GM23248 (cell line): ENCODE data around the gene NCSTN. TPM values are rescaled to one million over a fixed set of nuclear protein-coding genes. Genes with fewer than 3 reads are reported as not detected.

ENCODE experiments used
- DNase-seq: peaks from one replicate; pipeline ENCODE4 v3.0.0-alpha.2; 2015
- H2AFZ ChIP-seq: fragments of 200-600 bp; sonication (generic); 2 replicates; pipeline ENCODE4 v1.6.1; 2016; ENCODE audit warnings: antibody characterized with exemption
- H3F3A ChIP-seq: fragments of 200-600 bp; sonication (generic); 2 replicates; pipeline ENCODE4 v1.6.1; 2016; ENCODE audit warnings: mild to moderate bottlenecking, antibody characterized with exemption, mixed run types; ENCODE audit not compliant: insufficient read depth
- H3K27ac ChIP-seq: fragments of 200-600 bp; sonication (generic); 2 replicates; pipeline ENCODE4 v1.5.1; 2016; ENCODE audit warnings: mild to moderate bottlenecking
- H3K27me3 ChIP-seq: fragments of 200-600 bp; sonication (generic); replicated peaks from 2 replicates; pipeline ENCODE4 v1.6.1; 2016; ENCODE audit warnings: mild to moderate bottlenecking; ENCODE audit not compliant: insufficient read depth
- H3K36me3 ChIP-seq: fragments of 200-600 bp; sonication (generic); 2 replicates; pipeline ENCODE4 v1.6.1; 2016; ENCODE audit warnings: low read depth, mild to moderate bottlenecking
- H3K4me1 ChIP-seq: fragments of 200-600 bp; sonication (generic); 2 replicates; pipeline ENCODE4 v1.6.1; 2016; ENCODE audit warnings: mild to moderate bottlenecking; ENCODE audit not compliant: insufficient read depth
- H3K4me2 ChIP-seq: fragments of 200-600 bp; sonication (generic); one replicate; pipeline ENCODE4 v1.6.1; 2016; ENCODE audit warnings: mild to moderate bottlenecking; ENCODE audit not compliant: unreplicated experiment
- H3K4me3 ChIP-seq: fragments of 200-600 bp; sonication (generic); 2 replicates; pipeline ENCODE4 v1.5.1; 2016; ENCODE audit warnings: mild to moderate bottlenecking
- H3K79me2 ChIP-seq: fragments of 200-600 bp; sonication (generic); 2 replicates; pipeline ENCODE4 v1.6.1; 2016; ENCODE audit warnings: mild to moderate bottlenecking; ENCODE audit not compliant: insufficient read depth
- H3K9ac ChIP-seq: fragments of 200-600 bp; sonication (generic); 2 replicates; pipeline ENCODE4 v1.6.1; 2016; ENCODE audit warnings: mild to moderate bottlenecking
- H3K9me2 ChIP-seq: fragments of 200-600 bp; sonication (generic); 2 replicates; pipeline ENCODE4 v1.6.1; 2016; ENCODE audit warnings: mixed run types, mild to moderate bottlenecking, moderate library complexity; ENCODE audit not compliant: insufficient read depth
- H3K9me3 ChIP-seq: fragments of 200-600 bp; sonication (generic); one replicate; pipeline ENCODE4 v1.6.1; 2017; ENCODE audit warnings: low read depth
- H4K20me1 ChIP-seq: fragments of 200-600 bp; sonication (generic); 2 replicates; pipeline ENCODE4 v1.6.0; 2016; ENCODE audit not compliant: insufficient read depth
- EZH2 ChIP-seq: fragments of 200-600 bp; sonication (generic); IDR thresholded peaks from 2 replicates; pipeline ENCODE4 v1.6.1; 2018; ENCODE audit warnings: antibody characterized with exemption, mild to moderate bottlenecking; ENCODE audit not compliant: insufficient read depth, poor library complexity, severe bottlenecking
- EZH2phosphoT487 ChIP-seq: fragments of 200-600 bp; sonication (generic); IDR thresholded peaks from 2 replicates; pipeline ENCODE4 v1.6.1; 2018; ENCODE audit warnings: antibody characterized with exemption, moderate library complexity, mild to moderate bottlenecking, low read depth; ENCODE audit not compliant: insufficient read depth
- WGBS, 2 experiments: methylation state at CpG; one replicate each; pipeline ENCODE4 v1.1.6; 2015 to 2017; ENCODE audit warnings: low lambda C conversion rate in 2 of 2, low coverage in 1 of 2; ENCODE audit errors: missing lambda C conversion rate in 2 of 2; 5-methylcytosine and 5-hydroxymethylcytosine counted together
- in situ Hi-C: fragments of 300-500 bp; cut with MboI; formaldehyde crosslinking; loops from 2 replicates; pipeline ENCODE4 v1.15.0; 2020
- polyA plus RNA-seq: library from polyadenylated mRNA; unstranded; fragments of >200 nt; fragmentation: Nextera tagmentation; extraction: Ambion mirVana; gene quantifications from 2 replicates; pipeline ENCODE4 v1.2.1, GENCODE V29; 2016
- total RNA-seq: library from RNA; depleted of rRNA; stranded (reverse); fragments of >200 nt; shearing (Covaris generic); gene quantifications from 2 replicates; pipeline ENCODE4 v1.2.3, GENCODE V29; 2014

Gene NCSTN
- total and polyA plus RNA-seq, 2 experiments from 2014 or later: 104 to 138 TPM

DNA sequence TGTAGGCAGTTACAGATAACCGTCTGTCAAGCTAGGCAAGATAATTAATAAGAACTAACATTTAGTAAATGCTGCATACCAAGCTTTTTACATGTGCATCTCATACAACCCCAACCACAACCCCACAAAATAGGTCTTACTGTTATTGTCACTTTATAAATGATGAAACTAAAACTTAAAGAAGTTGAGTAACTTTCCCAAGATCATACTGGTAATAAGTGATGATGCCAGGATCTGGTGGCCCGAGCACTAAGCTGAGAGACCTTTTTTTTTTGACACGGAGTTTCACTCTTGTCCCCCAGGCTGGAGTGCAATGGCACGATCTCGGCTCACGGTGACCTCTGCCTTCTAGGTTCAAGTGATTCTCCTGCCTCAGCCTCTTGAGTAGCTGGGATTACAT, 1.8 kb downstream of the NCSTN start:
- Histone ChIP-seq H3K27ac (no peak overlapping the region), H3K27me3 (no peaks in the 10 kb centered on the region), H3K9ac (no peak overlapping the region), H3K4me3 (no peak overlapping the region), H3K4me2 (no peak overlapping the region), H2AFZ (no peak overlapping the region), H3K9me2 (no peaks in the 10 kb centered on the region), H3F3A (no peaks in the 10 kb centered on the region; the same call in 1 of the 2 replicates), H4K20me1 (peaks cover 9% of the 10 kb centered on the region; the same call in 1 of the 2 replicates), H3K9me3 (no peaks in the 10 kb centered on the region), H3K4me1 (peaks cover 24% of the 10 kb centered on the region), H3K36me3 (peaks cover 15% of the 10 kb centered on the region), H3K79me2 (peaks cover 95% of the 10 kb centered on the region)
- no peak for DNase-seq
- WGBS, 2 experiments: 96 to 100% methylated on average over 6 of the region's 6 CpGs
- in situ Hi-C loops: no loop called here
- TF ChIP-seq EZH2phosphoT487: no peak
- no peak for TF ChIP-seq EZH2

DNA sequence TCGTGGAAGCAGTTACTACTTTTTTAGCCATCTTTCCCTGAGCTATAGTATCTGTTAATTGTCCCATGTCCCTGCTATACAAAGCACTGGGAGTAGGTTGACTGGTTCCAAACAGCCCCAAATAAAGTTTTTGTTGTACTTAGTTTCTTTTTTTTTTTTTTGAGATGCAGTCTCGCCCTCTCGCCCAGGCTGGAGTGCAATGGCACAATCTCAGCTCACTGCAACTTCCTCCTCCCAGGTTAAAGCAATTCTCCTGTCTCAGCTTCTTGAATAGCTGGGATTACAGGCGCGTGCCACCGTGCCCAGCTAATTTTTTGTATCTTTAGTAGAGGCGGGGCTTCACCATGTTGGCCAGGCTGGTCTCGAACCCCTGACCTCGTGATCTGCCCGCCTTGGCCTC, 3.3 kb downstream of the NCSTN start:
- no peaks in the 10 kb centered on the region for H3K9me3 ChIP-seq
- no peak overlapping the region for H3K9ac ChIP-seq
- peaks cover 9% of the 10 kb centered on the region for H3K4me1 ChIP-seq
- in situ Hi-C loops: no loop called here
- H2AFZ ChIP-seq: no peak overlapping the region
- H3K4me3 ChIP-seq: no peak overlapping the region
- H4K20me1 ChIP-seq: 0 out of 2 replicates have a peak, but pooled peaks cover under 1% of the 10 kb centered on the region
- H3K79me2 ChIP-seq: peaks cover 80% of the 10 kb centered on the region
- H3K27me3 ChIP-seq: no peaks in the 10 kb centered on the region
- no peak overlapping the region for H3K4me2 ChIP-seq
- no peak overlapping the region for H3K27ac ChIP-seq
- H3K9me2 ChIP-seq: no peaks in the 10 kb centered on the region
- no peak for DNase-seq
- H3K36me3 ChIP-seq: peaks cover 20% of the 10 kb centered on the region
- 97 to 98% methylated on average over 10 of the region's 10 CpGs for WGBS, 2 experiments
- no peaks in the 10 kb centered on the region for H3F3A ChIP-seq
- TF ChIP-seq EZH2 (no peak), EZH2phosphoT487 (no peak)

DNA sequence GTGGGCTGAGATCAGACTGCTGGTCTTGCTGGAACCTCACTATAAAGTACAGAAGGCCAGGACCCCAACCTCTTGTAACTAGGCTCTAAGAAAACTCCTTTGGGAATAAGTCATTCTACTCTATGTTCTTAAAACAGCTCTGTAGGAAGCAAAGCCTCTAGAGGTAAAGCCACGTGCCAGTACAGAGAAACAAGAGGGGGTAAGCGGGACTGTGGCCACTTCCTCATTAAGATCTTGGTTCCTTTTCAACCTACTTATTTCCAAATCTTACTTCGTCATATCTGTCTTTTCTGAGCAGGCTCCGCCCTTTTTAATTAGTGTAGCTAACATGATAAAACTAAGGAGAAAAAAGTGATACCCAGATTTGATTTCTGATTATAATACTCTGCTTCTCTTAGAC, 3.8 kb downstream of the NCSTN start:
- peaks cover 6% of the 10 kb centered on the region for H3K4me1 ChIP-seq
- no peak overlapping the region for H3K4me2 ChIP-seq
- in situ Hi-C loops: no loop called here
- peaks cover 75% of the 10 kb centered on the region for H3K79me2 ChIP-seq
- no peak for TF ChIP-seq EZH2phosphoT487
- no peak for DNase-seq
- no peak overlapping the region for H3K27ac ChIP-seq
- H3F3A ChIP-seq: no peaks in the 10 kb centered on the region
- H4K20me1 ChIP-seq: no peaks in the 10 kb centered on the region
- no peaks in the 10 kb centered on the region for H3K9me3 ChIP-seq
- no peak overlapping the region for H3K9ac ChIP-seq
- WGBS, 2 experiments: 62 to 66% methylated on average over 4 of the region's 4 CpGs
- no peaks in the 10 kb centered on the region for H3K9me2 ChIP-seq
- peaks cover 23% of the 10 kb centered on the region for H3K36me3 ChIP-seq
- H2AFZ ChIP-seq: no peak overlapping the region
- no peak overlapping the region for H3K4me3 ChIP-seq
- no peaks in the 10 kb centered on the region for H3K27me3 ChIP-seq

- H3K4me2 ChIP-seq: no peak overlapping the region
- in situ Hi-C loops: no loop called here
Measured at GRCh38 chr1:160351629-160352028, 8.4 kb downstream of the NCSTN start.

GRCh38 chr1:160352555-160352954, 9.4 kb downstream of the NCSTN start:
- H3F3A ChIP-seq: peaks cover 7% of the 10 kb centered on the region; the same call in 1 of the 2 replicates
- peaks cover 19% of the 10 kb centered on the region; the same call in 1 of the 2 replicates for H3K79me2 ChIP-seq
- no peaks in the 10 kb centered on the region for H3K9me3 ChIP-seq
- no peak overlapping the region for H2AFZ ChIP-seq
- no peaks in the 10 kb centered on the region for H4K20me1 ChIP-seq
- no peak for DNase-seq
- no peaks in the 10 kb centered on the region for H3K9me2 ChIP-seq
- H3K9ac ChIP-seq: no peak overlapping the region
- H3K4me1 ChIP-seq: peaks cover 7% of the 10 kb centered on the region; the same call in 1 of the 2 replicates
- in situ Hi-C loops: no loop called here
- TF ChIP-seq EZH2phosphoT487: no peak
- no peak for TF ChIP-seq EZH2
- no peak overlapping the region for H3K27ac ChIP-seq
- H3K4me2 ChIP-seq: no peak overlapping the region
- peaks cover 47% of the 10 kb centered on the region; the same call in 1 of the 2 replicates for H3K36me3 ChIP-seq
- H3K4me3 ChIP-seq: no peak overlapping the region
- 92 to 94% methylated on average over 8 of the region's 8 CpGs for WGBS, 2 experiments
- no peaks in the 10 kb centered on the region for H3K27me3 ChIP-seq

More at GRCh38 chr1:160351629-160352028, 8.4 kb downstream of the NCSTN start:
- H3K79me2 ChIP-seq: peaks cover 28% of the 10 kb centered on the region
- no peaks in the 10 kb centered on the region for H3K4me1 ChIP-seq
- peaks cover 47% of the 10 kb centered on the region; the same call in 1 of the 2 replicates for H3K36me3 ChIP-seq
- DNase-seq: no peak
- H2AFZ ChIP-seq: no peak overlapping the region
- no peaks in the 10 kb centered on the region for H3K9me2 ChIP-seq
- H4K20me1 ChIP-seq: no peaks in the 10 kb centered on the region
- no peak overlapping the region for H3K4me3 ChIP-seq
- H3K27ac ChIP-seq: no peak overlapping the region
- H3F3A ChIP-seq: peaks cover 6% of the 10 kb centered on the region; the same call in 1 of the 2 replicates
- WGBS, 2 experiments: 43 to 45% methylated on average over 4 of the region's 4 CpGs
- TF ChIP-seq EZH2 (no peak), EZH2phosphoT487 (no peak)
- no peaks in the 10 kb centered on the region for H3K27me3 ChIP-seq
- no peaks in the 10 kb centered on the region for H3K9me3 ChIP-seq
- H3K9ac ChIP-seq: no peak overlapping the region
